ENCODE data around the gene IQGAP2. TPM values are rescaled to one million over a fixed set of nuclear protein-coding genes. Genes with fewer than 3 reads are reported as not detected.
A peak's percentile ranks its signal among the peaks of the same experiment; 100 is the strongest.
"Not testable (repeated sequence)": the region's sequence is repeated elsewhere in the genome, so short reads cannot be mapped to it uniquely, and the experiment has no call there.

IQGAP2 gene
- total RNA-seq, 2 experiments from 2014 or later: 90.5 to 117 TPM

- ChIA-PET CTCF (interaction anchor here (2.0 kb wide), 1 partner anchor 46 kb away, joined by 6 read pairs; no protein-coding TSS in a partner anchor), POLR2A (no interaction called here)
- H3K4me3 Mint-ChIP-seq: no peak overlapping the region
- H3K4me1 Mint-ChIP-seq: no peaks in the 10 kb centered on the region
- H3K27ac Mint-ChIP-seq: no peak overlapping the region
- no peak for DNase-seq
- H3K9me3 Mint-ChIP-seq: peaks cover 19% of the 10 kb centered on the region
- H3K27me3 Mint-ChIP-seq: no peaks in the 10 kb centered on the region
- peaks cover 22% of the 10 kb centered on the region for H3K36me3 Mint-ChIP-seq (ENCODE audit: low read depth)
These were observed 325.9 kb downstream of the IQGAP2 start for GRCh38 chr5:76728965-76729364.

- Mint-ChIP-seq H3K9me3 (peaks cover 19% of the 10 kb centered on the region), H3K27me3 (no peaks in the 10 kb centered on the region), H3K4me1 (no peaks in the 10 kb centered on the region), H3K27ac (no peak overlapping the region), H3K4me3 (no peak overlapping the region), H3K36me3 (ENCODE audit: low read depth) (peaks cover 22% of the 10 kb centered on the region)
- ChIA-PET CTCF (interaction anchor here (2.0 kb wide), 1 partner anchor 45 kb away, joined by 6 read pairs; no protein-coding TSS in a partner anchor), POLR2A (no interaction called here)
- no peak for DNase-seq
These were observed 326.5 kb downstream of the IQGAP2 start for GRCh38 chr5:76729373-76730290.

- H3K9me3 Mint-ChIP-seq: peaks cover 19% of the 10 kb centered on the region
These were observed 329.4 kb downstream of the IQGAP2 start for GRCh38 chr5:76732405-76733048.

GRCh38 chr5:76733049-76733417 is 329.9 kb downstream of the IQGAP2 start:
- ChIA-PET POLR2A (no interaction called here), CTCF (interaction anchor here (1.2 to 1.5 kb wide), 2 partner anchors 11 to 18 kb away, joined by 4 to 5 read pairs; no protein-coding TSS in a partner anchor)
- peak; percentile 25 for DNase-seq
- peaks cover 16% of the 10 kb centered on the region for H3K4me1 Mint-ChIP-seq
- H3K4me3 Mint-ChIP-seq: peak overlapping the region; percentile 0
- peak overlapping the region; percentile 34 for H3K27ac Mint-ChIP-seq
- H3K9me3 Mint-ChIP-seq: peaks cover 19% of the 10 kb centered on the region
- H3K36me3 Mint-ChIP-seq (ENCODE audit: low read depth): peaks cover 22% of the 10 kb centered on the region
- H3K27me3 Mint-ChIP-seq: no peaks in the 10 kb centered on the region

More at GRCh38 chr5:76732405-76733048, 329.4 kb downstream of the IQGAP2 start:
- H3K27me3 Mint-ChIP-seq: no peaks in the 10 kb centered on the region
- DNase-seq: no peak
- H3K36me3 Mint-ChIP-seq (ENCODE audit: low read depth): peaks cover 22% of the 10 kb centered on the region
- ChIA-PET CTCF (interaction anchor here (1.2 to 1.5 kb wide), 2 partner anchors 11 to 17 kb away, joined by 4 to 5 read pairs; no protein-coding TSS in a partner anchor), POLR2A (no interaction called here)
- H3K4me3 Mint-ChIP-seq: peak overlapping the region; percentile 0
- peaks cover 11% of the 10 kb centered on the region for H3K4me1 Mint-ChIP-seq
- H3K27ac Mint-ChIP-seq: peak overlapping the region; percentile 34

- no peaks in the 10 kb centered on the region for H3K9me3 Mint-ChIP-seq
- no peak for DNase-seq
- no peak overlapping the region for H3K27ac Mint-ChIP-seq
- H3K36me3 Mint-ChIP-seq (ENCODE audit: low read depth): peaks cover under 1% of the 10 kb centered on the region
- H3K4me3 Mint-ChIP-seq: no peak overlapping the region
- H3K27me3 Mint-ChIP-seq: no peaks in the 10 kb centered on the region
- CTCF ChIA-PET: interaction anchor here (1.1 to 2.6 kb wide), 3 partner anchors 9 to 47 kb away, joined by 3 to 10 read pairs (median 5); no protein-coding TSS in a partner anchor
- POLR2A ChIA-PET: interaction anchor here (0.6 kb wide), 1 partner anchor 12 kb away, joined by 5 read pairs; no protein-coding TSS in a partner anchor
- H3K4me1 Mint-ChIP-seq: peaks cover 40% of the 10 kb centered on the region
These were observed 332.9 kb downstream of the IQGAP2 start for GRCh38 chr5:76735762-76736545.

- CTCF ChIA-PET: interaction anchor here (0.7 to 2.6 kb wide), 6 partner anchors 20 to 499 kb away, joined by 3 to 10 read pairs (median 3); no protein-coding TSS in a partner anchor
- H3K27ac Mint-ChIP-seq: no peak overlapping the region
These were observed 333.8 kb downstream of the IQGAP2 start for GRCh38 chr5:76736679-76737556.

GRCh38 chr5:76737846-76738245 is 334.8 kb downstream of the IQGAP2 start:
- Mint-ChIP-seq H3K9me3 (no peaks in the 10 kb centered on the region), H3K27me3 (no peaks in the 10 kb centered on the region), H3K4me3 (no peak overlapping the region), H3K4me1 (peaks cover 47% of the 10 kb centered on the region), H3K27ac (peak overlapping the region; percentile 83), H3K36me3 (ENCODE audit: low read depth) (no peaks in the 10 kb centered on the region)
- POLR2A ChIA-PET: no interaction called here
- DNase-seq: no peak
- CTCF ChIA-PET: interaction anchor here (1.0 to 2.6 kb wide), 3 partner anchors 21 to 37 kb away, joined by 3 to 10 read pairs (median 3); no protein-coding TSS in a partner anchor

More at GRCh38 chr5:76736679-76737556, 333.8 kb downstream of the IQGAP2 start:
- no peaks in the 10 kb centered on the region for H3K27me3 Mint-ChIP-seq
- H3K36me3 Mint-ChIP-seq (ENCODE audit: low read depth): no peaks in the 10 kb centered on the region
- H3K9me3 Mint-ChIP-seq: no peaks in the 10 kb centered on the region
- DNase-seq: no peak
- no peak overlapping the region for H3K4me3 Mint-ChIP-seq
- peaks cover 47% of the 10 kb centered on the region for H3K4me1 Mint-ChIP-seq
- POLR2A ChIA-PET: interaction anchor here (0.6 to 0.7 kb wide), 2 partner anchors 13 to 293 kb away, joined by 4 read pairs; partner anchors contain the start of gene AGGF1

GRCh38 chr5:76741506-76741905 is 338.4 kb downstream of the IQGAP2 start:
- not testable (repeated sequence) for H3K9me3 Mint-ChIP-seq, H3K4me3 Mint-ChIP-seq

GRCh38 chr5:76742583-76742982 is 339.5 kb downstream of the IQGAP2 start:
- Mint-ChIP-seq H3K27ac (no peak overlapping the region), H3K4me3 (no peak overlapping the region), H3K9me3 (no peaks in the 10 kb centered on the region), H3K36me3 (ENCODE audit: low read depth) (no peaks in the 10 kb centered on the region), H3K4me1 (peaks cover 35% of the 10 kb centered on the region), H3K27me3 (peaks cover 3% of the 10 kb centered on the region)
- no peak for DNase-seq
- ChIA-PET POLR2A (no interaction called here), CTCF (interaction anchor here (1.0 kb wide), 2 partner anchors 21 to 32 kb away, joined by 3 to 5 read pairs; no protein-coding TSS in a partner anchor)

More at GRCh38 chr5:76741506-76741905, 338.4 kb downstream of the IQGAP2 start:
- CTCF ChIA-PET: interaction anchor here (1.1 kb wide), 1 partner anchor 48 kb away, joined by 3 read pairs; no protein-coding TSS in a partner anchor
- not testable (repeated sequence) for H3K27ac Mint-ChIP-seq; DNase-seq; H3K27me3 Mint-ChIP-seq; H3K36me3 Mint-ChIP-seq (ENCODE audit: low read depth)
- peaks cover 41% of the 10 kb centered on the region for H3K4me1 Mint-ChIP-seq
- POLR2A ChIA-PET: interaction anchor here (0.6 kb wide), 1 partner anchor 32 kb away, joined by 7 read pairs; no protein-coding TSS in a partner anchor

- no peak for DNase-seq
- Mint-ChIP-seq H3K9me3 (no peaks in the 10 kb centered on the region), H3K36me3 (ENCODE audit: low read depth) (no peaks in the 10 kb centered on the region), H3K4me1 (peaks cover 18% of the 10 kb centered on the region), H3K4me3 (no peak overlapping the region), H3K27me3 (peaks cover 8% of the 10 kb centered on the region), H3K27ac (no peak overlapping the region)
- CTCF ChIA-PET: interaction anchor here (0.6 to 1.4 kb wide), 7 partner anchors 9 to 1369 kb away, joined by 3 to 6 read pairs (median 3); no protein-coding TSS in a partner anchor
- POLR2A ChIA-PET: no interaction called here
These were observed 341.5 kb downstream of the IQGAP2 start for GRCh38 chr5:76744632-76745031.

- H3K27me3 Mint-ChIP-seq: peaks cover 13% of the 10 kb centered on the region
- H3K27ac Mint-ChIP-seq: no peak overlapping the region
- no peak overlapping the region for H3K4me3 Mint-ChIP-seq
- DNase-seq: no peak
- CTCF ChIA-PET: interaction anchor here (1.4 kb wide), 1 partner anchor 10 kb away, joined by 5 read pairs; no protein-coding TSS in a partner anchor
- peaks cover 13% of the 10 kb centered on the region for H3K4me1 Mint-ChIP-seq
- POLR2A ChIA-PET: no interaction called here
- no peaks in the 10 kb centered on the region for H3K36me3 Mint-ChIP-seq (ENCODE audit: low read depth)
- H3K9me3 Mint-ChIP-seq: no peaks in the 10 kb centered on the region
These were observed 342.6 kb downstream of the IQGAP2 start for GRCh38 chr5:76745670-76746069.
